Measurements from ENCODE around the gene UNC13A. TPM values are rescaled to one million over a fixed set of nuclear protein-coding genes. Genes with fewer than 3 reads are reported as not detected.

Gene UNC13A
- total and polyA plus RNA-seq, 2 of the 13 experiments (the other 11 are each of a cell fraction or from before 2014, with no cell fraction given), result 0.11 to 0.45 TPM

GRCh38 chr19:17555929-17556813 is 132.0 kb downstream of the UNC13A start (continued):
- no peak for TF ChIP-seq SPEN (CRISPR knock-in tag; IDR thresholded peaks at IDR 0.05; ENCODE audit: low read depth)
- no peak for TF ChIP-seq ZNF512B (CRISPR knock-in tag; IDR thresholded peaks at IDR 0.05; ENCODE audit: borderline replicate concordance)
- TF ChIP-seq BRCA1 (CRISPR knock-in tag; IDR thresholded peaks at IDR 0.05), result no peak
- no peak for TF ChIP-seq YY1 (IDR thresholded peaks at IDR 0.05; ENCODE audit: insufficient read depth, insufficient replicate concordance, low read depth, low read length)
- TF ChIP-seq ISL2 (CRISPR knock-in tag; IDR thresholded peaks at IDR 0.05), result no peak
- TF ChIP-seq, protein P1, sequence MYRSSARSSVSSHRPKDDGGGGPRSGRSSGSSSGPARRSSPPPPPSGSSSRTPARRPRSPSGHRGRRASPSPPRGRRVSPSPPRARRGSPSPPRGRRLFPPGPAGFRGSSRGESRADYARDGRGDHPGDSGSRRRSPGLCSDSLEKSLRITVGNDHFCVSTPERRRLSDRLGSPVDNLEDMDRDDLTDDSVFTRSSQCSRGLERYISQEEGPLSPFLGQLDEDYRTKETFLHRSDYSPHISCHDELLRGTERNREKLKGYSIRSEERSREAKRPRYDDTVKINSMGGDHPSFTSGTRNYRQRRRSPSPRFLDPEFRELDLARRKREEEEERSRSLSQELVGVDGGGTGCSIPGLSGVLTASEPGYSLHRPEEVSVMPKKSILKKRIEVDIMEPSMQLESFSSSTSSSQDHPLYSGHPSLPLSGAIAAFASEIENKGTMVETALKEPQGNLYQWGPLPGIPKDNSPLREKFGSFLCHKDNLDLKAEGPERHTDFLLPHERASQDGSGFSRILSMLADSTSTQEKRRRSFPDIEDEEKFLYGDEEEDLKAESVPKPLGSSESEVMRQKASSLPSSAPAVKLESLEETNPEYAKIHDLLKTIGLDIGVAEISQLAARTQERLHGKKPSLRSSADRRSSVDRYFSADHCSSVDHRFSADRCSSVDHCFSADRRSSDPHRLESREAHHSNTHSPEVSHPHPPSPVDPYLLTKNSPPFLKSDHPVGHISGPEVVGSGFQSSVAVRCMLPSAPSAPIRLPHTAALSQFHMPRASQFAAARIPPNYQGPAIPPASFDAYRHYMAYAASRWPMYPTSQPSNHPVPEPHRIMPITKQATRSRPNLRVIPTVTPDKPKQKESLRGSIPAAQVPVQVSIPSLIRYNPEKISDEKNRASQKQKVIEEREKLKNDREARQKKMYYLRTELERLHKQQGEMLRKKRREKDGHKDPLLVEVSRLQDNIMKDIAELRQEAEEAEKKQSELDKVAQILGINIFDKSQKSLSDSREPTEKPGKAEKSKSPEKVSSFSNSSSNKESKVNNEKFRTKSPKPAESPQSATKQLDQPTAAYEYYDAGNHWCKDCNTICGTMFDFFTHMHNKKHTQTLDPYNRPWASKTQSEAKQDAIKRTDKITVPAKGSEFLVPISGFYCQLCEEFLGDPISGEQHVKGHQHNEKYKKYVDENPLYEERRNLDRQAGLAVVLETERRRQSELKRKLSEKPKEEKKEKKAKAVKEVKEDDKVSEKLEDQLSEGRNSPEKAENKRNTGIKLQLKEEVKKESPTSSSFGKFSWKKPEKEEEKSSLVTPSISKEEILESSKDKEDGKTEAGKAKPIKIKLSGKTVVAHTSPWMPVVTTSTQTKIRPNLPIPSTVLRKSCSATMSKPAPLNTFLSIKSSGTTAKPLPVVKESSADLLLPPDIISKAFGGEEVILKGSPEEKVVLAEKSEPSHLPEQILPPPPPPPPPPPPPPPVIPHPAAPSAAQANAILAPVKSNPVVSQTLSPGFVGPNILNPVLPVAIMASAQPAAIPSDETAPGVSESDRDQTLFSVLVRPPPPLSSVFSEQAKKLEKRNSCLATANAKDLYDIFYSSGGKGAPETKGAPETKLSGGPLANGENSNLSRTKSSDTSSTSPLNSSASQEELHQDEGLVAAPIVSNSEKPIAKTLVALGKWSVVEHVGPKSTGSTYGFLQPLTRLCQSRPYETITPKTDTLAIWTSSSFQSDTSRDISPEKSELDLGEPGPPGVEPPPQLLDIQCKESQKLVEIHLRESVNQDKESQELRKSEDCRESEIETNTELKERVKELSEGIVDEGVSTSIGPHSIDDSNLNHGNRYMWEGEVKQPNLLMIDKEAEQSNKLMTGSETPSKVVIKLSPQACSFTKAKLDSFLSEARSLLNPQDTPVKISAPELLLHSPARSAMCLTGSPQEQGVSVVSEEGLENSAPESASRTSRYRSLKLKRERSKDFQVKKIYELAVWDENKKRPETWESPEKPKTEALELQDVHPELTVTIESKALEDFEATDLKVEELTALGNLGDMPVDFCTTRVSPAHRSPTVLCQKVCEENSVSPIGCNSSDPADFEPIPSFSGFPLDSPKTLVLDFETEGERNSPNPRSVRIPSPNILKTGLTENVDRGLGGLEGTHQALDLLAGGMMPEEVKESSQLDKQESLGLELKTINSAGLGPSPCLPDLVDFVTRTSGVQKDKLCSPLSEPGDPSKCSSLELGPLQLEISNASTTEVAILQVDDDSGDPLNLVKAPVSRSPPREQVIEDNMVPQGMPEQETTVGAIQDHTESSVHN (CRISPR knock-in tag; IDR thresholded peaks at IDR 0.05), result no peak
- no peak for TF ChIP-seq ZC3H4 (CRISPR knock-in tag; IDR thresholded peaks at IDR 0.05; ENCODE audit: borderline replicate concordance)
- no peak for TF ChIP-seq BRD4 (CRISPR knock-in tag; IDR thresholded peaks at IDR 0.05)
- no peak for TF ChIP-seq ZNF781 (CRISPR knock-in tag; IDR thresholded peaks at IDR 0.05; ENCODE audit: borderline replicate concordance, not compliant biosample characterization)
- TF ChIP-seq NR2F6 (IDR thresholded peaks at IDR 0.05), result no peak
- TF ChIP-seq NR2F6 (CRISPR knock-in tag; IDR thresholded peaks at IDR 0.05), result no peak
- TF ChIP-seq ATF7 (IDR thresholded peaks at IDR 0.05), result no peak
- no peak for TF ChIP-seq ATF7 (CRISPR knock-in tag; IDR thresholded peaks at IDR 0.05)
- TF ChIP-seq STAT5B (CRISPR knock-in tag; IDR thresholded peaks at IDR 0.05), result no peak
- no peak for TF ChIP-seq RAD21 (CRISPR knock-in tag; IDR thresholded peaks at IDR 0.05)
- no peak for TF ChIP-seq AGO1 (IDR thresholded peaks at IDR 0.05; ENCODE audit: low read depth, low read length, poor library complexity, severe bottlenecking)
- TF ChIP-seq ZNF382 (CRISPR knock-in tag; IDR thresholded peaks at IDR 0.05; ENCODE audit: borderline replicate concordance), result no peak
- no peak for TF ChIP-seq GPN1 (CRISPR knock-in tag; IDR thresholded peaks at IDR 0.05; ENCODE audit: borderline replicate concordance)
- TF ChIP-seq ARHGAP35 (CRISPR knock-in tag; IDR thresholded peaks at IDR 0.05; ENCODE audit: borderline replicate concordance), result no peak

Measured in HepG2 (cell line).